A204.1 (cell line): ENCODE measurements around the gene KBTBD12.

Source experiments
- FAIRE-seq: peaks from 2 replicates; lab custom pipeline; 2012; peaks lifted over from hg19 to GRCh38; lab: Jason Lieb, UNC

Gene KBTBD12

GRCh38 chr3:127954640-127955039, 39.6 kb downstream of the KBTBD12 start:
- no peak for FAIRE-seq

DNA sequence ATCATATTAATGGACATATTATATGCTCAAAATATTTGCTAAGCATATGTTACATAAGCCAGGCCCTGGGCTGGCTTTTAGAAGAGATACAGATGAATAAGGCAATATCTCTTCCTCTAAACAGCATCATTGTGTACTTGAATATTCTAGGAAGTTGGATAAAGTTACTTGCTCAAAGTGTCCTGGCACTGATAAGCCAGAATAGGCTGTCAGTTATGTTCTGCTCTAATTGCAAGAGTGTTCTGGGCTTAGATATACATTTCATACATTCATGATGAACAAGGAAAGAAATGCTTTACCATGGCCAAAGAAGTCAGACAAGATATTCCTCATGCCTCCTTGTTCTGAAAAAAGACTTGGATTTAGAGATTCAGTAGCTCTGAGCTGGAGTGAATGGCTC, 40.7 kb downstream of the KBTBD12 start:
- FAIRE-seq: no peak

GRCh38 chr3:127959041-127959440, 44.0 kb downstream of the KBTBD12 start:
- no peak for FAIRE-seq

GRCh38 chr3:127959873-127960272, 44.8 kb downstream of the KBTBD12 start:
- no peak for FAIRE-seq

- FAIRE-seq: no peak
Measured at GRCh38 chr3:127960421-127960965, 45.5 kb downstream of the KBTBD12 start.

GRCh38 chr3:127961124-127961523, 46.1 kb downstream of the KBTBD12 start:
- FAIRE-seq: no peak

DNA sequence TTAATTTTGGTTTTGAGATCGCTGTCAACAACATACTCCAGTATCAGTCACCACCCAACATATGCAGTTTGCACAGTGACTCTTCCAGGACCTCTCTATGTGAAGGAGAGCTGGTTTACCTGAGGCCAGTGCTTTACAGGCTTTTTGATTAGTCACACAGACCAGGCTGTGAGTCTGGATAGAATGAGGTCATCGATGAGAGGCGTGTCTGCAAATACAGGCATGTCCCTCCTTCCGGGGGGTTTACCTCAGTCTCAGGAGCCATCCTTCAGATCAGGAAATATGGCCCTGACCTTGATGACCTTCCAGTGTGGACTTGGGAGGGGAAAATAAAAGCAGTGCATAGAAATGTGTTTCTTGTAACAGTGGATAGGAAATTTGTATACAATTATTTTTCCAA, 46.9 kb downstream of the KBTBD12 start:
- FAIRE-seq: no peak

- no peak for FAIRE-seq
Measured at GRCh38 chr3:127962937-127963336, 47.9 kb downstream of the KBTBD12 start.

DNA sequence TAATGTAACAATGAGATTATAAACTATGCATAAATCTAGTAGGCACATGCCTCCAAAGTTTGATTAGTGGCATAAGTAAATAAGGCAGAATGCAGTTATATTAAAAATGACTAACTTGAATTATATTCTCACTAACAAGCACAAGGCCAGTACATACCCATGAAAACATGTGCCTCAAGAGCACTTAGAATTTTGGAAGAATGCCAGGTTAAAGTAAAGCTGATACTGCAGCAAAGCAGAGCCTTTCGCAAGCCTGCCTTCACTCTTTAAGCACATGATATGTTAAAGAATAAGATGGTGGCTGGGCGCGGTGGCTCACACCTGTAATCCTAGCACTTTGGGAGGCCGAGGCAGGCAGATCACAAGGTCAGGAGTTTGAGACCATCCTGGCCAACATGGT, 49.0 kb downstream of the KBTBD12 start:
- no peak for FAIRE-seq

- no peak for FAIRE-seq
Measured at GRCh38 chr3:127964816-127965215, 49.8 kb downstream of the KBTBD12 start.

DNA sequence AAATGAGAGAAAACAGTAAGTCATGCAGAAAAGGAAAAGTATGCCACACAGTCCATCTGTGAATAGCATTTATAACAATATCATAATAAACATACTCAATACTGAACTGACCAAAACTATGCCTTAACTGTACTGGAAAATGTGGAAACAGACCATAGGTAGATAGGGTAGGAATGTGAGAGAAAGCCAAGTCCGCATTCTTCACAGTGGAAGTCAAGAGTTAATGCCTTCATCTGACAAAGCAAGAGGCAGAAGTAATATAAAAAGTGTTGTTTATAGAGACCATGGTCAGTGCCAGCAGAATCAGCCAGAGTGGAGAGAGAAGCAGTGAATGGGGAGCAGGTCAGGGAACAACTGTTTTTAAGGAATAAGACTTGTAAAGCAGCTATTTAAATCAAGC, 52.3 kb downstream of the KBTBD12 start:
- no peak for FAIRE-seq

DNA sequence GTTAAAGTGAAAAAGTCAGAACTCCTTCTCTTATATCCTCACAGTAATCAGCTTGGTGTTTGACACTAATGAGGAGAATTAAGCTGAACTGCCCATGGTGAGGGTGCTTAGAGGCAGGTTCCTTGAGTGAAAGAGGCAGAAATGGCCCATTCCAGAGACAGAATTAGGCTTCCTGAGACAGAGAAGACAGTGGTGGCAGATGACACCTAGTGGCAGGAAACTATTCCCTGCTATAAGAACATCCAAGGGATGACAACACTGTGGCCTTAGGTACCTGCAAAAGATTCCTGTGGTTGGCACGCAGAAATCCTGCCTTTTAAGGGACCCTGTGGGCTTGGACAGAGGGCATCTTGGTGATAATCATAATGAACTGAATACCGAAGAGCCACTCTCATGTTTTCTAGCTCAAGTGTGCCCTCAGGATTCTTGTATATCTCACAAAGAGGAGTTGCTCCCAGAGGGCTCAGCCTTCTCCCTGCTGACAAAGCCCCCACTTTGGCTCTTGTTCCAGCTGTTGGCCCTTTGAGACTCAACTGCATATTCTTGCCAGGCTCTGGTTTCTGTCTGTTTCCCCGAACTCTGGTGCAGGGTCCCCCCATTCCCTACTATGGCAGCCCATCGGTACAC, 56.0 kb downstream of the KBTBD12 start:
- FAIRE-seq: no peak

DNA sequence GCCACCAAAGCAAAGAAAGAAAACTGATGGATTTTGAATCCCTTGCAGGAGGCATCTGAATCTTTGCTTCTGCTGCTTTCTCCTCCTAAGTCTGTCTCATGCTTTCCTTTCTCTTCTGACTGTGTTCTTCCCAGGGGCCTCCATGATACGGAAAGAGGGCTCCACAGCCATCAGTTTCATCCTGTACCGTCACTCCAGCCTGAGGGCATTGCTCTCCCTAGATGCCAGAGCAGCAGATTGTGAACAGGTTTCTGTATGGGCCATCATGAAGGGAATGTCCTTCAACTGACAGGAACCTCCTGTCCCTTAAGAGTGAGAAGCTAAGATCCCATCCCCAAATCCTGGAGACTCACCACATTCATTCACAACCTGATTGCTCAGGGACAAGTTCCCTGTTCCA, 59.2 kb downstream of the KBTBD12 start:
- no peak for FAIRE-seq

- FAIRE-seq: no peak
Measured at GRCh38 chr3:127975153-127976029, 60.4 kb downstream of the KBTBD12 start.

DNA sequence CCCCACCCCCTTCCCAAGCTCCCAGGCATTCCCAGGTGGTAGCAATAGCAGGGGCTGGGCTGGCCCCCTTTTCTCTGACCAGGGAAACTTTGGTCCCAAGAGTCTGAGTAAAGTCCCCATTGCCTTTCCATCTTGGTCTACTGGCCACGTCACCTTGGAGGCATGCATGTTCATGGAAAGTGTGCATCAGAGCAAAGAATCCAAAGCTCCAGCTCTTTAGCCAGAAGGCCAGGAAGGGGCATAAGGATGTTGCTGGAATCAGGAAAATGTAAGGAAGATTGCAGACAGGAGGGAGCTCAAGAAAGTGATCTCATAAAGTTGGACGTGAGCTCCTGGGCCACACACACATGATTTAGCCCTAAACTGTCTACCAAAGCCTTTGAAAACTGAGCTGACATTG, 63.6 kb downstream of the KBTBD12 start:
- FAIRE-seq: no peak

GRCh38 chr3:127979473-127979872, 64.4 kb downstream of the KBTBD12 start:
- FAIRE-seq: no peak

GRCh38 chr3:127981097-127981496, 66.1 kb downstream of the KBTBD12 start:
- FAIRE-seq: no peak

GRCh38 chr3:127982155-127982554, 67.1 kb downstream of the KBTBD12 start:
- no peak for FAIRE-seq

- no peak for FAIRE-seq
Measured at GRCh38 chr3:127984241-127984975, 69.4 kb downstream of the KBTBD12 start.

DNA sequence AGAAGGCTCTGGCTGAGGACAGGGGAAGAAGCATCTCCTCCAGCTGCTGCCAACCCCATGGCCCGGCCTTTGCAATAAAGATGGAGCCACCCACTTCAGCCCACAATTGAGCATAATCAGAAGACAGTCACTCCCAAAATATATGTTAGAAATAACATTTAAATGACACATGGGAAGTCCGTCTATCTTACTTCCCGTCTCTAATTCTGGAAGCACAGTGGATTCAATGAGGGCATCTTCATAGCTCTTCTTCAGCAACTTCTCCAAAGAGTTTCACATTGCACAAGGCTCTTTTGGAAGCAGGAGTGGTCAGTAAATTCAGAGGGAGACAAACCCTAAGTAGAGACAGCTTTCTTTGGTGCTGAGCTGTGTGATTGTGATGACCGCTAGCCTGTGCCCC, 70.2 kb downstream of the KBTBD12 start:
- no peak for FAIRE-seq

GRCh38 chr3:127985655-127986225, 70.7 kb downstream of the KBTBD12 start:
- FAIRE-seq: no peak

DNA sequence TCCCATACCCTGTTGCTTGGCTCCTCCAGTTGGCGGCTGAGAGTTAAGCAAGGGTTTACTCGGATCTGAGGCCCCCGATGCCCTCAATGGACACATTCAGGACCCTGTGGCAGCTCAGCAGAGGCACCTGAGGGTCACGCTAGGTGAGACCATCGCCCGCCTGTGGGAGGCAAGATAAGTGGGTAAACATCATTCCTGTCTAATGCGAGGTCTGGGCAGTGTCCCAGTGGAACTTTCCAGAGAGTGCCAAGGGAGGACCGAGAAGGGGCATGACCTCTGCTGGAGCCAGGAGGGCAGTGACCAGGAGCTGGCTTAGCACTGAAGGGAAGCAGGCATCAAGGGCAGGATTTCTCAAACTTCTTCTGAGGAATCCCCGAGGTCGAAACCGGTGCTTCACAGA, 71.8 kb downstream of the KBTBD12 start:
- FAIRE-seq: no peak
